OCI-M2 (cell line): ENCODE results near the gene MAPK10.
"Not testable (repeated sequence)": the region's sequence is repeated elsewhere in the genome, so short reads cannot be mapped to it uniquely, and the experiment has no call there.

Source experiments
- DNase-seq: peaks from one replicate; lab custom pipeline; 2025; ENCODE audit not compliant: unreplicated experiment; lab: John Stamatoyannopoulos, UW

The MAPK10 gene

GRCh38 chr4:86218746-86219473, 140.9 kb downstream of the MAPK10 start:
- DNase-seq, result no peak

GRCh38 chr4:86203176-86203575, 156.7 kb downstream of the MAPK10 start:
- no peak for DNase-seq

DNA sequence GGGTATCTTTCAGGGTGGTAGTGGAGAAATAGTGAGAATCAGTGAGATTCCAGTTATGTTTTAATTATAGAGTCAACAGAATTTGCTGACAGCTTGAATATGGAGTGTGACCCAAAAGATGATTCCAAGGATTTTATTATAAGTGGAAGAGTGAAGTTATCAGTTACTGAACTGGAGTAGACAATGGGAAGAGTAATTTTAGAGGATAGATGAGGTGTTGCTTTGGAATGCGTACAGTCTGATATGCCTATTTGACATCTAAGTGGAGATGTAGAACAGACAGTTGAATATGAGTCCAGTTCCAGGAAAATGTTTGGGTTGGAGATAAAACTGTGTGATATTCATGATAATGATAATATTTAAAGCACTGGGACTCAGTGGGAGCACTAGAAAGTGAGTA, 174.2 kb downstream of the MAPK10 start:
- DNase-seq, result no peak

- DNase-seq, result no peak
Observed at GRCh38 chr4:86184901-86185285, 175.0 kb downstream of the MAPK10 start.

DNA sequence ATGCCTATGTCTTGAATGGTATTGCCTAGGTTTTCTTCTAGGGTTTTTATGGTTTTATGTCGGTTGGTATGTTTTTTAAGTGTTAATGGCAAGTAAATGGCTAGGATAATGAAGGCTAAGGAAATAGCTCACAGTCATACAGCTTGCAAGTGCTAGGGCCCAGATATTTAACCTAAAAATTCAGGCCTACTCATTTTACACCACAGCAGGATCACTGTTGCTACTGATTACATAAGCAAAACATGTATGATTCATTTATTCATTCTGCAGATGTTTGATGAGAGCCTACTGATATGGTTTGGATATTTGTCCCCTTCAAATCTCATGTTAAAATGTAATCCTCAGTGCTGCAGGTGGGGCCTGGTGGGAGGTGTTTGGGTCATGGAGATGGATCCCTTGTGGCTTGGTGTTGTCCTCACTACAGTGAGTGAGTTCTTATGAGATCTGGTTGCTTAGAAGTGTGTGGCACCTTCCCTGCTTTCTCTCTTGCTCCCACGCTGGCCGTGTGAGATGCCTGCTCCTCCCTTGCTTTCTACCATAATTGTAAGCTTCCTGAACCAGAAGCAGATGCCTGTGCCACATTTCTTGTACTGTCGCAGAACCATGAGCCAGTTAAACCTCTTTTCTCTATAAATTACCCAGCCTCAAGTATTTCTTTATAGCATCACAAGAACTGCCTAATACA, 175.5 kb downstream of the MAPK10 start:
- no peak for DNase-seq

GRCh38 chr4:86181585-86181984, 178.3 kb downstream of the MAPK10 start:
- no peak for DNase-seq

GRCh38 chr4:86178211-86178610, 181.6 kb downstream of the MAPK10 start:
- no peak for DNase-seq

GRCh38 chr4:86174506-86174905, 185.3 kb downstream of the MAPK10 start:
- no peak for DNase-seq

GRCh38 chr4:86168335-86168734, 191.5 kb downstream of the MAPK10 start:
- not testable (repeated sequence) for DNase-seq

- no peak for DNase-seq
Observed at GRCh38 chr4:86160426-86160825, 199.4 kb downstream of the MAPK10 start.

DNA sequence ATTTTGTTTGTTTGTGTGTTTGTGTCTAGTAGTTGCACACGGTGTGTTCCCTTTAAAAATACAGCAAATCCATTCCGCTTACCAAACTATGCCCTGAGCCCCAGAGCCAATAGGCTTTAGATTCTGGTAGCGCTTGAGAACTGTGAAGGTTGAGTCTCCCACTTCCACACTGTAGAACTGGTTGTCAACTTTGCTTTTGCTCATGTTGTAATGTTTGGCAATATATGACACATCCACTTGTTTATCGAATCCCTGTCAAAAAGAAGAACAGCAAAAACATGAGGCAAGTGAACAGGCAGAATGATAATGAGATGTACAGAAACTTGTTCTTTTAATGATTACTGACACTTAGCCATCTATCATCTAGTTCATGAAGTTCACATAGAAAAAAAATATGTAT, 200.6 kb downstream of the MAPK10 start:
- no peak for DNase-seq

DNA sequence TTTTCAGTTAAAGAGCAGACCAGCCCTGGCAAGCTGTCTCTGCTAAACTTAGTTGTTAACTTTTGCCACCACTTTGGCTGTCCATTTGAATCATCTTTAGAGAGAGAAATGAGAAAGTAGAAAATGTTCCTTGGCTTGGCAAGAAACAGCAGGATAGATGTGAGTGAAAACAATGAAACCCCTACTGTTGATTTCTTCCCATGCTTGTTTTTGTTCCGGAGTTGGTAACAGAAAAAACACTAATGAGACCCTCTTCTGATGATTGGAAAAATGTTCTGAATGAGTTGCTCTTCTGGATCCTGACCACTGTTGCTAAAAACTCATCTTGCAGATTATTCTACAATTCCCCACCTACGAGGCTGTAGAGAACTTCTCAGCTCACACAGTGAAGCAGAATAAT, 203.3 kb downstream of the MAPK10 start:
- DNase-seq, result no peak

GRCh38 chr4:86155766-86156165, 204.1 kb downstream of the MAPK10 start:
- no peak for DNase-seq

DNA sequence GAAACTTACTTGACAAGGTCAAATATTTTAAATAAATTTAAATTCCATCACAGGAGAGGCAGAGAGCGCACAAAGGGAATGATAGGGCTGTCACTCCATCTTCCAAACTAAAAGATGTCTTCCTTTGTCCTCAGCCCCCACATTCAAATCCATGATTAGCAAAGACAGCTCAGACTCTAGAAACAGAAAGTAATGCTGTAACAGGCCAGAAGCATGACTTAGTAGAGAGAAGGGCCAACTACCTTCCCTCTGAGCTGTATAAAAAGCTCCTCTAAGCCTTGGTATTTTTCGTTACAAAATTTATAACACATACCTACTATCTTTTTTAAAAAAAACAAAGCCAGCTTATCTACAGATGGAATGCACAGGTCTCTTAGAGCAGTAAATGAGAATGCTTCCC, 207.4 kb downstream of the MAPK10 start:
- no peak for DNase-seq

DNA sequence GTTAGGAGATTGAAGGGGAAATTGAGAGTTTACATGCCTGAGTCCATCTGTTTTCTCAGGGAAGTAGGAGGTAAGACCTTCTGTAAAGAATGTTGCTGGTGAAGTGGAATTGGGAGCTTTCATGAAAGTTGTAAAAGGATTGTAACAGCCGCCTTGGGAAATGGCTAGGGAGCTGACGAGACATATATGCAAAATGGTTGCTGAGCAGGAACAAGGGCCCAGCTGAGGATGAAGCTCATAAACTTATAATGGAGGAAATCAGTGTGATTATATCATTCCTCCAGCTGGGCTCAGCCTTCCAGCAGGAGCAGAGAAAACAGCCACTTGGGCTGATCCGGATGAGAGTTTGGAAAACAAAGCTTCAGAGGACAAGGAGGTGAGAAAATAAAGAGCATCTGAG, 208.7 kb downstream of the MAPK10 start:
- DNase-seq, result no peak

- DNase-seq, result no peak
Observed at GRCh38 chr4:86141161-86141560, 218.7 kb downstream of the MAPK10 start.

GRCh38 chr4:86132468-86132867, 227.4 kb downstream of the MAPK10 start:
- no peak for DNase-seq

GRCh38 chr4:86131456-86131855, 228.4 kb downstream of the MAPK10 start:
- no peak for DNase-seq

- no peak for DNase-seq
Observed at GRCh38 chr4:86130160-86130933, 229.5 kb downstream of the MAPK10 start.

- DNase-seq, result no peak
Observed at GRCh38 chr4:86129546-86129945, 230.3 kb downstream of the MAPK10 start.

DNA sequence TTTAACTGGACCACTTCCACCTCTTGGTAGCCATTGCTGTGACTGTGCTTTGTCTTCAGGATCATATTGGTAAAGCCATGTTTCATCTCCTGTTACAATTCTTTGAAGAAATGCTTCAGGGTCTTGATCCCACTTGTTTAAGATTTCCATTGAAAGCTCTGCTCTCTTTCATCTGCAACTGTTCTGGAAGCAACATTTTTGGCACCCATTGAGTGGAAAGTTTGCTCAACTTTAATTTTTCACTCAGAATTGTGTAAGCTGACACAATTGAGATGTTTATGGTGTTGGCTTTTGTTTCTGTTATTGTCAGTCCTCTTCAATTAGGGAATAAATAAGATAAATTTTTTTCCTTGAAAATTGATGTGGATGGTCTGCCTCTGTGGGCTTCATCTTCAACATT, 237.4 kb downstream of the MAPK10 start:
- DNase-seq, result no peak

GRCh38 chr4:86118711-86119110, 241.1 kb downstream of the MAPK10 start:
- DNase-seq, result no peak
